ENCODE measurements around the gene MSI1. TPM values are rescaled to one million over a fixed set of nuclear protein-coding genes. Genes with fewer than 3 reads are reported as not detected.
A peak's percentile ranks its signal among the peaks of the same experiment; 100 is the strongest.
"Not testable (repeated sequence)": the region's sequence is repeated elsewhere in the genome, so short reads cannot be mapped to it uniquely, and the experiment has no call there.

MSI1 gene
- total and polyA plus RNA-seq, 10 of the 15 experiments (the other 5 are each of a cell fraction or from before 2014, with no cell fraction given): 0.04 TPM; not detected in 9

GRCh38 chr12:120335447-120335846 lies 33.5 kb downstream of the MSI1 start:
- H2AFZ ChIP-seq (ENCODE audit: control insufficient read depth, low read depth, low read length); in situ Hi-C loops (cut with MboI); FAIRE-seq; H3K27ac ChIP-seq (ENCODE audit: control insufficient read depth, insufficient read depth); H3K4me2 ChIP-seq (ENCODE audit: control insufficient read depth, insufficient read depth); H3K36me3 ChIP-seq (ENCODE audit: control insufficient read depth in 2 of 2, insufficient read depth in 2 of 2, low read length in 1 of 2); H3K4me3 ChIP-seq; ATAC-seq; H3K79me2 ChIP-seq (ENCODE audit: control insufficient read depth, insufficient read depth, low read length); BruUV-seq (replicated peaks); H3K4me1 ChIP-seq (ENCODE audit: control insufficient read depth, insufficient read depth, low read length); H3K9me3 ChIP-seq (replicated peaks; ENCODE audit: control insufficient read depth, insufficient read depth, low read length); POLR2A ChIA-PET; H3K9ac ChIP-seq (ENCODE audit: control insufficient read depth, insufficient read depth, low read length); H3K27me3 ChIP-seq (replicated peaks in 1 of 2; ENCODE audit: control insufficient read depth in 2 of 2, insufficient read depth in 2 of 2, low read length in 1 of 2); intact Hi-C loops (cut with micrococcal nuclease; ENCODE audit: unreplicated experiment); SMC1A ChIA-PET (ENCODE audit: uncharacterized antibody, unreplicated experiment); H4K20me1 ChIP-seq (ENCODE audit: control insufficient read depth, insufficient read depth): not testable (repeated sequence)
- ChIA-PET RAD21 (ENCODE audit: unreplicated experiment) (interaction anchor here (0.7 kb wide), 1 partner anchor 107 kb away, joined by 3 read pairs; no protein-coding TSS in a partner anchor), CTCF (interaction anchor here (0.8 to 1.6 kb wide), 4 partner anchors 9 to 135 kb away, joined by 3 to 6 read pairs (median 5); no protein-coding TSS in a partner anchor)
- 2% methylated on average over 12 of the region's 12 CpGs for WGBS (ENCODE audit: insufficient coverage, insufficient replicate concordance, low lambda C conversion rate, missing lambda C conversion rate)
- peak; percentile 4 for DNase-seq (ENCODE audit: low read depth, low spot score)
- TF ChIP-seq ZBTB33 (IDR thresholded peaks at IDR 0.05): peak; percentile 37; the same call in 1 of the 2 replicates
- TF ChIP-seq, protein P1, sequence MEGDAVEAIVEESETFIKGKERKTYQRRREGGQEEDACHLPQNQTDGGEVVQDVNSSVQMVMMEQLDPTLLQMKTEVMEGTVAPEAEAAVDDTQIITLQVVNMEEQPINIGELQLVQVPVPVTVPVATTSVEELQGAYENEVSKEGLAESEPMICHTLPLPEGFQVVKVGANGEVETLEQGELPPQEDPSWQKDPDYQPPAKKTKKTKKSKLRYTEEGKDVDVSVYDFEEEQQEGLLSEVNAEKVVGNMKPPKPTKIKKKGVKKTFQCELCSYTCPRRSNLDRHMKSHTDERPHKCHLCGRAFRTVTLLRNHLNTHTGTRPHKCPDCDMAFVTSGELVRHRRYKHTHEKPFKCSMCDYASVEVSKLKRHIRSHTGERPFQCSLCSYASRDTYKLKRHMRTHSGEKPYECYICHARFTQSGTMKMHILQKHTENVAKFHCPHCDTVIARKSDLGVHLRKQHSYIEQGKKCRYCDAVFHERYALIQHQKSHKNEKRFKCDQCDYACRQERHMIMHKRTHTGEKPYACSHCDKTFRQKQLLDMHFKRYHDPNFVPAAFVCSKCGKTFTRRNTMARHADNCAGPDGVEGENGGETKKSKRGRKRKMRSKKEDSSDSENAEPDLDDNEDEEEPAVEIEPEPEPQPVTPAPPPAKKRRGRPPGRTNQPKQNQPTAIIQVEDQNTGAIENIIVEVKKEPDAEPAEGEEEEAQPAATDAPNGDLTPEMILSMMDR (IDR thresholded peaks at IDR 0.05 in 2 of 3, conservative IDR thresholded peaks at IDR 0.05 in 1 of 3; ENCODE audit: control insufficient read depth in 2 of 3, extremely low read depth in 1 of 3, insufficient read depth in 1 of 3, low read depth in 3 of 3, low read length in 3 of 3): peak; percentile 44 to 60 (median 45); a peak in 4 of 6 replicates
- peak; percentile 24; the same call in 1 of the 2 replicates for TF ChIP-seq SMC3 (IDR thresholded peaks at IDR 0.05; ENCODE audit: borderline replicate concordance, low read length)
- peak; percentile 15 for TF ChIP-seq MEF2B (IDR thresholded peaks at IDR 0.05; ENCODE audit: partially characterized antibody, poor library complexity, severe bottlenecking)
- peak; percentile 51 for TF ChIP-seq RAD21 (IDR thresholded peaks at IDR 0.05; ENCODE audit: insufficient read depth, low read depth, low read length)
- peak; percentile 26; the same call in 1 of the 2 replicates for TF ChIP-seq RUNX3 (IDR thresholded peaks at IDR 0.05; ENCODE audit: low read length)

Measured in GM12878 (cell line).